ENCODE measurements around the gene CHST13. TPM values are rescaled to one million over a fixed set of nuclear protein-coding genes. Genes with fewer than 3 reads are reported as not detected.

Gene CHST13
- total and polyA plus RNA-seq, 2 of the 4 experiments (the other 2 are of a cell fraction) = not detected

DNA sequence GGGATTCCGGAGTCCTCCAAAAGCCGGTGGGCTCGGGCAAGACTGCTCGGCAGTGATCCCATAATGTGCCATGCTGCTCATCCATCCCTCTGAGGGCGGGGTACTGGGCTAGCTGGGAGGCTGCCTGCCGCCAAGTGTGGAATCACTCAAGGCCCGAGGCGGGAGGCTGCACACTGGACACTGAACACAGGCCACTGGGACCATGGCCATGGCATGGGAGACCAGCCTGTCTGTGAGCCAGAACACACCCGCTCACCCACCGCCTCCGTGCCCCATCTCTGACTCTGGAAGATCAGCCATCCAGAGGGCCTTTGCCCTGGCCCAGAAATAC, 33.4 kb downstream of the CHST13 start:
- Histone ChIP-seq H2BK5ac (ENCODE audit: low read depth, low read length, poor library complexity, severe bottlenecking) (no peak overlapping the region), H2AK9ac (replicated peaks; ENCODE audit: low read depth, low read length, poor library complexity) (no peak overlapping the region), H3K9ac (ENCODE audit: low read depth, low read length) (no peak overlapping the region), H3K23ac (ENCODE audit: low read depth, low read length) (no peak overlapping the region), H3K4ac (ENCODE audit: low read depth, low read length) (no peak overlapping the region), H2BK15ac (ENCODE audit: low read depth, low read length) (no peak overlapping the region), H2BK120ac (ENCODE audit: low read depth, low read length) (no peak overlapping the region), H3K27ac (ENCODE audit: insufficient read depth, low read length) (no peak overlapping the region), H3K9me3 (ENCODE audit: control insufficient read depth, insufficient read depth, low read length) (no peaks in the 10 kb centered on the region), H3K4me1 (ENCODE audit: control insufficient read depth, insufficient read depth, low read length) (no peaks in the 10 kb centered on the region), H3K9me1 (ENCODE audit: insufficient read depth, low read length) (no peaks in the 10 kb centered on the region), H2AK5ac (ENCODE audit: low read depth, low read length) (no peak overlapping the region), H2BK20ac (ENCODE audit: low read depth, low read length) (no peak overlapping the region), H4K5ac (ENCODE audit: low read depth, low read length) (no peak overlapping the region), H4K20me1 (ENCODE audit: insufficient read depth, low read length) (no peaks in the 10 kb centered on the region), H3K36me3 (ENCODE audit: control insufficient read depth, insufficient read depth, low read length) (no peaks in the 10 kb centered on the region), H3K4me3 (ENCODE audit: insufficient read depth, low read depth, low read length) (no peak overlapping the region), H4K91ac (ENCODE audit: insufficient read depth, low read depth, low read length) (no peak overlapping the region), H2AFZ (replicated peaks; ENCODE audit: low read length, poor library complexity) (no peak overlapping the region), H3K56ac (ENCODE audit: extremely low read depth, insufficient read depth, low read length) (no peak overlapping the region), H3K4me2 (ENCODE audit: low read depth, low read length) (no peak overlapping the region), H4K8ac (ENCODE audit: low read depth in 2 of 2, low read length in 2 of 2) (no peak overlapping the region), H3K18ac (ENCODE audit: low read depth, low read length) (no peak overlapping the region), H3K79me1 (ENCODE audit: low read depth in 1 of 2, low read length in 2 of 2) (no peaks in the 10 kb centered on the region), H3K27me3 (ENCODE audit: control insufficient read depth, insufficient read depth, low read length) (peaks cover 14% of the 10 kb centered on the region; the same call in 1 of the 2 replicates), H3K14ac (replicated peaks; ENCODE audit: low read depth, low read length) (no peak overlapping the region)
- dilution Hi-C loops (cut with HindIII; ENCODE audit: low sequenced_read_pairs, unreplicated experiment) (no loop called here), intact Hi-C loops (cut with micrococcal nuclease) (no loop called here), in situ Hi-C loops (cut with MboI; ENCODE audit: low sequenced_read_pairs) (no loop called here)
- POLR2A ChIA-PET (ENCODE audit: unreplicated experiment) = no interaction called here
- TF ChIP-seq RAD21 (IDR thresholded peaks at IDR 0.05; ENCODE audit: low read length) (no peak), POLR2A (IDR thresholded peaks at IDR 0.05; ENCODE audit: low read depth, low read length) (no peak), CHD1 (IDR thresholded peaks at IDR 0.05; ENCODE audit: low read depth, low read length) (no peak), MXI1 (IDR thresholded peaks at IDR 0.05; ENCODE audit: borderline replicate concordance, low read depth, low read length) (no peak), RFX5 (IDR thresholded peaks at IDR 0.05; ENCODE audit: low read depth, low read length) (no peak), BHLHE40 (IDR thresholded peaks at IDR 0.05; ENCODE audit: low read depth, low read length) (no peak), FOS (IDR thresholded peaks at IDR 0.05; ENCODE audit: low read depth, low read length) (no peak)
- BruUV-seq (replicated peaks) = no TSS peak
- DNase-seq (no peak), ATAC-seq (ENCODE audit: low read depth) (no peak)
- 92% methylated on average over 6 of the region's 11 CpGs; no CpG with 5 or more reads in 1 of the 2 experiments for WGBS, 2 experiments (ENCODE audit: extremely low coverage in 2 of 2, insufficient read length in 1 of 2)
- CTCF ChIA-PET = no interaction called here
